ENCODE data around the gene SEC14L1.

Gene SEC14L1

GRCh38 chr17:77163001-77163400, 22.2 kb downstream of the SEC14L1 start:
- peak; percentile 60 for DNase-seq (ENCODE audit: low read depth, low spot score)

GRCh38 chr17:77163511-77164280, 22.9 kb downstream of the SEC14L1 start:
- DNase-seq (ENCODE audit: low read depth, low spot score): peak; percentile 23

GRCh38 chr17:77164483-77165091, 23.8 kb downstream of the SEC14L1 start:
- DNase-seq (ENCODE audit: low read depth, low spot score): peak; percentile 32

- DNase-seq (ENCODE audit: low read depth, low spot score): no peak
Measured at GRCh38 chr17:77165577-77165976, 24.8 kb downstream of the SEC14L1 start.

GRCh38 chr17:77167472-77168306, 26.9 kb downstream of the SEC14L1 start:
- DNase-seq (ENCODE audit: low read depth, low spot score): no peak

GRCh38 chr17:77173104-77173503, 32.3 kb downstream of the SEC14L1 start:
- no peak for DNase-seq (ENCODE audit: low read depth, low spot score)

GRCh38 chr17:77174928-77175661, 34.3 kb downstream of the SEC14L1 start:
- no peak for DNase-seq (ENCODE audit: low read depth, low spot score)

- DNase-seq (ENCODE audit: low read depth, low spot score): no peak
Measured at GRCh38 chr17:77177002-77177741, 36.4 kb downstream of the SEC14L1 start.

GRCh38 chr17:77178050-77178449, 37.3 kb downstream of the SEC14L1 start:
- no peak for DNase-seq (ENCODE audit: low read depth, low spot score)

GRCh38 chr17:77178563-77178962, 37.8 kb downstream of the SEC14L1 start:
- DNase-seq (ENCODE audit: low read depth, low spot score): no peak

- DNase-seq (ENCODE audit: low read depth, low spot score): no peak
Measured at GRCh38 chr17:77180503-77181357, 40.0 kb downstream of the SEC14L1 start.

GRCh38 chr17:77182205-77183172, 41.7 kb downstream of the SEC14L1 start:
- no peak for DNase-seq (ENCODE audit: low read depth, low spot score)

- no peak for DNase-seq (ENCODE audit: low read depth, low spot score)
Measured at GRCh38 chr17:77184474-77184873, 43.7 kb downstream of the SEC14L1 start.

- DNase-seq (ENCODE audit: low read depth, low spot score): peak; percentile 18
Measured at GRCh38 chr17:77185137-77185536, 44.4 kb downstream of the SEC14L1 start.

GRCh38 chr17:77186141-77186604, 45.4 kb downstream of the SEC14L1 start:
- DNase-seq (ENCODE audit: low read depth, low spot score): peak; percentile 11

- DNase-seq (ENCODE audit: low read depth, low spot score): no peak
Measured at GRCh38 chr17:77188084-77189066, 47.6 kb downstream of the SEC14L1 start.

GRCh38 chr17:77189148-77189547, 48.4 kb downstream of the SEC14L1 start:
- no peak for DNase-seq (ENCODE audit: low read depth, low spot score)

Measured in ELF-1 (cell line).